Heart left ventricle (tissue), 16 donors: Measurements from ENCODE around the gene RPL7A. TPM values are rescaled to one million over a fixed set of nuclear protein-coding genes. Genes with fewer than 3 reads are reported as not detected.

ENCODE experiments used
- ATAC-seq, 4 donors: fragments of 200-7000 bp; cut with Tn5 transposase; one replicate each; pipeline ENCODE4 v1.9.1; 2020 to 2022; ENCODE audit warnings: moderate library complexity in 4 of 4, mild to moderate bottlenecking in 3 of 4, moderate number of reproducible peaks in 1 of 4
- DNase-seq, 5 donors: peaks; one replicate each; pipeline ENCODE4 v3.0.0-alpha.2; 2020
- H3K27ac ChIP-seq, 12 donors: fragments of 200-600 bp; sonication (generic) in 4 of 12; one replicate each; pipeline versions ENCODE4 v1.5.0 to v1.8.0; 2016 to 2022; ENCODE audit warnings: mild to moderate bottlenecking in 2 of 12
- H3K27me3 ChIP-seq, 9 donors: fragments of 200-600 bp; sonication (generic) in 2 of 9; one replicate each; pipeline versions ENCODE4 v1.5.1 to v1.8.0; 2016 to 2022; ENCODE audit warnings: mild to moderate bottlenecking in 3 of 9
- H3K36me3 ChIP-seq, 9 donors: fragments of 200-600 bp; sonication (generic) in 2 of 9; one replicate each; pipeline versions ENCODE4 v1.5.0 to v1.8.0; 2018 to 2022; ENCODE audit warnings: mild to moderate bottlenecking in 2 of 9
- H3K4me1 ChIP-seq, 12 donors: fragments of 200-600 bp; sonication (generic) in 4 of 12; one replicate each; pipeline versions ENCODE4 v1.5.0 to v1.8.0; 2016 to 2022; ENCODE audit warnings: mild to moderate bottlenecking in 3 of 12
- H3K4me3 ChIP-seq, 12 donors: fragments of 200-600 bp; sonication (generic) in 4 of 12; one replicate each; pipeline versions ENCODE4 v1.5.0 to v1.8.0; 2017 to 2022; ENCODE audit warnings: mild to moderate bottlenecking in 9 of 12, moderate library complexity in 4 of 12
- H3K9me3 ChIP-seq, 12 donors: fragments of 200-600 bp; sonication (generic) in 4 of 12; one replicate each; pipeline versions ENCODE4 v1.5.0 to v1.8.0; 2016 to 2022; ENCODE audit warnings: mild to moderate bottlenecking in 1 of 12
- CTCF ChIP-seq, 12 donors: fragments of 200-600 bp; sonication (generic) in 4 of 12; IDR thresholded peaks; one replicate each; pipeline versions ENCODE4 v1.5.0 to v1.8.0; 2018 to 2022; ENCODE audit warnings: antibody characterized with exemption in 12 of 12, mild to moderate bottlenecking in 5 of 12
- POLR2A ChIP-seq, 2 donors: fragments of 450-650 bp; IDR thresholded peaks; one replicate each; pipeline ENCODE4 v1.6.1; 2017; ENCODE audit warnings: antibody characterized with exemption in 2 of 2, mild to moderate bottlenecking in 2 of 2, moderate library complexity in 2 of 2
- WGBS, 4 donors: extraction: QIAGEN DNeasy Blood & Tissue Kit in 2 of 4; methylation state at CpG; one replicate each; pipeline versions ENCODE4 v1.1.5 to v1.1.7; 2013 to 2018; 5-methylcytosine and 5-hydroxymethylcytosine counted together
- intact Hi-C, 10 donors: fragments of 100-400 bp; cut with DNase I; formaldehyde crosslinking; loops; one replicate each; pipeline versions ENCODE4 v1.11.1 to v1.14.2; 2022
- polyA plus RNA-seq, 2 donors: library from polyadenylated mRNA; stranded (reverse); fragments of 200-250 nt; gene quantifications; one replicate each; pipeline ENCODE4 v1.2.3, GENCODE V29; 2013
- total RNA-seq, 9 donors: library from RNA; depleted of rRNA in 2 of 9; stranded (reverse); fragments of >200 nt in 2 of 9; fragmentation: NEBNext Ultra II Directional in 3 of 9; extraction: Animal tissue kit (Norgen Biotek cat#: 25700) in 3 of 9; gene quantifications; one replicate each; pipeline versions ENCODE4 v1.1.0 to v1.2.4, GENCODE V29; 2016 to 2023
- donor health status: ischemic (EF 13 %, LVEDD 7.1; RV severe dilation, severe dysfunction).
- donor health status: healthy with polysubstance abuse.
- donor health status: DM: no; HTN: yes; CAD: no.
- donor health status: DM: no; HTN: no; CAD: no.
- donor health status: ischemic (EF 25% LVEDD 6.9; RV normal size, moderate dysfunction).
- donor health status: ischemic (EF 25% LVEDD 5.7; RV mildly dilated, moderate dysfunction).
- donor health status: healthy.
- donor health status: DM: yes; HTN: yes; CAD: no.
- donor health status: ischemic (EF 35%, LVEDD 5.7; RV mildly dilated, moderate dysfunction).
- donor health status: nonischemic (EF 11% LVEDD 7.7; RV severe dilation, severe dysfunction).
- donor health status: DM: yes; HTN: yes; CAD: no.
- donor health status: PGD.
- donor health status: ischemic (EF 29% LVEDD 5.4; RV normal size, mild dysfunction).
- donor health status: nonischemic (EF 23%, LVEDD 6.1; RV moderate dilation, normal function).

The RPL7A gene
- total and polyA plus RNA-seq, 11 donors, result 845 to 2,727 (median 1,045) TPM

GRCh38 chr9:133355881-133356357 lies 7.9 kb downstream of the RPL7A start:
- H3K36me3 ChIP-seq, result peaks cover 0 to 47% (median 40%) of the 10 kb centered on the region in 9 donors
- DNase-seq (no peak), ATAC-seq (peak in 1 of 4 donors; percentile 21)
- H3K9me3 ChIP-seq, result no peaks in the 10 kb centered on the region
- intact Hi-C loops, result loop anchor here in 2 of 10 donors (2.0 to 5.0 kb wide), 2 partner anchors 21 to 131 kb away; partner anchors contain the start of genes STKLD1 (in 1 of the 2) and SURF4 (in 1 of the 2)
- H3K27me3 ChIP-seq, result no peaks in the 10 kb centered on the region
- peak overlapping the region; percentile 58 to 97 (median 86) for H3K4me3 ChIP-seq
- peak overlapping the region in 11 of 12 donors; percentile 65 to 89 (median 78) for H3K27ac ChIP-seq
- peaks cover 3 to 50% (median 26%) of the 10 kb centered on the region in 12 donors for H3K4me1 ChIP-seq
- TF ChIP-seq CTCF (IDR thresholded peaks at IDR 0.05), result no peak
- TF ChIP-seq POLR2A (IDR thresholded peaks at IDR 0.05), result no peak
- 0% methylated on average over 16 to 31 of the region's 31 CpGs for WGBS, 4 donors

GRCh38 chr9:133356391-133357091 lies 8.5 kb downstream of the RPL7A start, which contains the start of the genes SURF1 and SURF2:
TSS of gene SURF1 (minus strand) at chr9:133356487. CDS start at chr9:133356453, 34 bp downstream.
TSS of gene SURF2 (plus strand) at chr9:133356550. CDS start at chr9:133356593, 43 bp downstream.
- Histone ChIP-seq H3K9me3 (no peaks in the 10 kb centered on the region), H3K27ac (peak within 1 kb of the TSS in 11 of 12 donors; percentile 65 to 89 (median 78)), H3K4me3 (peak within 1 kb of the TSS; percentile 58 to 97 (median 86)), H3K27me3 (no peaks in the 10 kb centered on the region), H3K36me3 (peaks cover 0 to 47% (median 40%) of the 10 kb centered on the region in 9 donors), H3K4me1 (peaks cover 3 to 50% (median 26%) of the 10 kb centered on the region in 12 donors)
- DNase-seq (peak; percentile 88 to 94 (median 91)), ATAC-seq (peak; percentile 63 to 94 (median 90))
- TF ChIP-seq CTCF (IDR thresholded peaks at IDR 0.05) (no peak), POLR2A (IDR thresholded peaks at IDR 0.05) (peak; percentile 13 to 87)
- intact Hi-C loops, result loop anchor here in 2 of 10 donors (2.0 to 5.0 kb wide), 2 partner anchors 20 to 131 kb away; partner anchors contain the start of genes STKLD1 (in 1 of the 2) and SURF4 (in 1 of the 2)
- 1 to 4% (median 2%) methylated on average over 50 to 78 of the region's 78 CpGs for WGBS, 4 donors

GRCh38 chr9:133357656-133358055 lies 9.6 kb downstream of the RPL7A start:
- H3K27ac ChIP-seq, result no peak overlapping the region
- TF ChIP-seq POLR2A (IDR thresholded peaks at IDR 0.05) (no peak), CTCF (IDR thresholded peaks at IDR 0.05) (no peak)
- H3K36me3 ChIP-seq, result peaks cover 0 to 47% (median 40%) of the 10 kb centered on the region in 9 donors

More at GRCh38 chr9:133357656-133358055, 9.6 kb downstream of the RPL7A start:
- Histone ChIP-seq H3K27me3 (no peaks in the 10 kb centered on the region), H3K4me1 (peaks cover 3 to 50% (median 26%) of the 10 kb centered on the region in 12 donors), H3K4me3 (peak overlapping the region in 4 of 12 donors; percentile 4 to 97 (median 88)), H3K9me3 (no peaks in the 10 kb centered on the region)
- intact Hi-C loops, result loop anchor here in 2 of 10 donors (2.0 to 5.0 kb wide), 2 partner anchors 19 to 130 kb away; partner anchors contain the start of genes STKLD1 (in 1 of the 2) and SURF4 (in 1 of the 2)
- WGBS, 4 donors, result 82 to 87% (median 85%) methylated on average over 12 to 14 of the region's 14 CpGs
- no peak for ATAC-seq
- no peak for DNase-seq
